ENCODE results near the gene POR. TPM values are rescaled to one million over a fixed set of nuclear protein-coding genes. Genes with fewer than 3 reads are reported as not detected.
A peak's percentile ranks its signal among the peaks of the same experiment; 100 is the strongest.

Gene POR
- total RNA-seq, 1 donor: 90.7 TPM

DNA sequence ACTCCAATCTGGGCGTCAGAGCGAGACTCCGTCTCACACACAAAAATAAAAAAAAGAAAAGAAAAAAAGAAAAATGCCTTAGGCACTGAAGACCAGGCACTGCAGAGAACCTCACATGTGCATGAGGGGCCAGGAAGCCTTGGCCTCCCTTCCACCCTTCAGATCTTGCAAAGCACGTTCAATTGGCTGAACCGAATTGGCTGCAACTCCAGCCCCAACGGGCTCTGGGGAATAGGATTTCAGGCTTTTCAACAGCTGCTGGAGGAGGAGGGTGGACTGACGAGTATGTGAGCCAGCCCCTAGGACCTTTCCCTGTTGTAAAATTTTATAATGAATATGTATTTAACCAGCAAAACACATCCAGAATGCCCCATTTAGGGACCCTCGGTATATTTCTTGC is 62.8 kb downstream of the POR start:
- TF ChIP-seq, protein P1, sequence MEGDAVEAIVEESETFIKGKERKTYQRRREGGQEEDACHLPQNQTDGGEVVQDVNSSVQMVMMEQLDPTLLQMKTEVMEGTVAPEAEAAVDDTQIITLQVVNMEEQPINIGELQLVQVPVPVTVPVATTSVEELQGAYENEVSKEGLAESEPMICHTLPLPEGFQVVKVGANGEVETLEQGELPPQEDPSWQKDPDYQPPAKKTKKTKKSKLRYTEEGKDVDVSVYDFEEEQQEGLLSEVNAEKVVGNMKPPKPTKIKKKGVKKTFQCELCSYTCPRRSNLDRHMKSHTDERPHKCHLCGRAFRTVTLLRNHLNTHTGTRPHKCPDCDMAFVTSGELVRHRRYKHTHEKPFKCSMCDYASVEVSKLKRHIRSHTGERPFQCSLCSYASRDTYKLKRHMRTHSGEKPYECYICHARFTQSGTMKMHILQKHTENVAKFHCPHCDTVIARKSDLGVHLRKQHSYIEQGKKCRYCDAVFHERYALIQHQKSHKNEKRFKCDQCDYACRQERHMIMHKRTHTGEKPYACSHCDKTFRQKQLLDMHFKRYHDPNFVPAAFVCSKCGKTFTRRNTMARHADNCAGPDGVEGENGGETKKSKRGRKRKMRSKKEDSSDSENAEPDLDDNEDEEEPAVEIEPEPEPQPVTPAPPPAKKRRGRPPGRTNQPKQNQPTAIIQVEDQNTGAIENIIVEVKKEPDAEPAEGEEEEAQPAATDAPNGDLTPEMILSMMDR (IDR thresholded peaks at IDR 0.05; ENCODE audit: insufficient read depth, low read depth, low read length): no peak
- peak; percentile 51 for DNase-seq (ENCODE audit: low read depth)

DNA sequence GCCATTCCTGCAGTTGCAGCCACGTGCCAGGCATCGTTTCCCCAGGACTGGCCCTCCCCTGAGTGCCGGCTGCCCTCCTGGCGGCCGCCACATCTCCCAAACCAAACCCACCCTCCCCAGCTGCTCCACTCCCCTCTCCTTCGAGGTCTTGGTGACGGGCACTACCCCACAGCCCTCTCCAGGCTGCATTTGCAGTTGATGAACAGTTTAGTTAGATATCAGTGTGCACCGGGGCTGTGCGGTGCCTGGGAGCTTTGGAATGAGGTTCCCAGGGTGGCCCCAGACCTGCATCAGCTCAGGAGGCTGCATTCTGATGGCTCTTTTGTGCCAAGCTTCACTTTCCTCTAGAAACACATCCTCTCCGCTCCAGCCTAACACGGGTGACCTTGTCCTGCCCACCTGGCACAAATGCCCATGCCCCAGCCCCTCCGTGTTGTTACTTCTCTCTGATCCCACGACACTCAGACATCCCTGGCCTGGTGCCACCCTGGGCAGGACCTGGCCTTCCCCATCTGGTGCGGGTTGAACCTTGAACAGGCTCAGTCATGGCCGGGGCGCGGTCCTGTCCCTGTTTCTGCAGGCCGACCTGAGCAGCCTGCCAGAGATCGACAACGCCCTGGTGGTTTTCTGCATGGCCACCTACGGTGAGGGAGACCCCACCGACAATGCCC is 64.9 kb downstream of the POR start:
- H3K4me3 ChIP-seq (ENCODE audit: low read depth, low read length): no peak overlapping the region
- DNase-seq (ENCODE audit: low read depth): no peak
- TF ChIP-seq, protein P1 (IDR thresholded peaks at IDR 0.05; ENCODE audit: insufficient read depth, low read depth, low read length): no peak

More for the DNA sequence above, 62.8 kb downstream of the POR start:
- no peak overlapping the region for H3K4me3 ChIP-seq (ENCODE audit: low read depth, low read length)

DNA sequence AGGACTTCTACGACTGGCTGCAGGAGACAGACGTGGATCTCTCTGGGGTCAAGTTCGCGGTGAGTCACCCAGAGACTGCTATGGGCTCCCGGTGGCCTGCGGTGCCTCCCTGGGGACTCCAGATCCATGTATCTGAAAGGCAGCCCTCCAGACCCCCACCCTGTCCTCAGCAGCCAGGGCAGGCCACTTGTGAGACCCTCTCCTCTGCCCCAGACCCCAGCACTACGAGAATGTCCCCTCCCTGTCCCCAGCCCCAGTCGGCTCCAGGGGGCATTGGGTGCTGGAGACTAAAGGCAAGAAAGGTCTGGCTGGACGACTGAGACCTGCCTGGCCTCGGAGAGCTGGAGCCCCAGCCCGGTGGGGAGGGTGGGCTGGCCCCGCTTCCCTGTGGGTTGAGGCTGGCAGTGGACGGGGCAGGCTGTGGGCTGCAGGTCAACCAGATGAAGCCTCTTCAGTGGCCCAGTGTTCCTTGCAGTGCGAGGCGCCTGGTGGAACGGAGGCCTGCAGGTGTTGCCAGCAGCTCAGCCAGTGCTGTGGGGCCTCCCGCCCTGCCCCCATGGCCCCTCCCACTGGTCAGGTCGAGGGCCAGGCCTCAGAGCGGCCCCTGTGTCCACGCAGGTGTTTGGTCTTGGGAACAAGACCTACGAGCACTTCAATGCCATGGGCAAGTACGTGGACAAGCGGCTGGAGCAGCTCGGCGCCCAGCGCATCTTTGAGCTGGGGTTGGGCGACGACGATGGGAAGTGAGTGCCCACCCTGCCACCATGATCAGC is 65.7 kb downstream of the POR start:
- TF ChIP-seq, protein P1 (IDR thresholded peaks at IDR 0.05; ENCODE audit: insufficient read depth, low read depth, low read length): no peak
- H3K4me3 ChIP-seq (ENCODE audit: low read depth, low read length): no peak overlapping the region
- no peak for DNase-seq (ENCODE audit: low read depth)

DNA sequence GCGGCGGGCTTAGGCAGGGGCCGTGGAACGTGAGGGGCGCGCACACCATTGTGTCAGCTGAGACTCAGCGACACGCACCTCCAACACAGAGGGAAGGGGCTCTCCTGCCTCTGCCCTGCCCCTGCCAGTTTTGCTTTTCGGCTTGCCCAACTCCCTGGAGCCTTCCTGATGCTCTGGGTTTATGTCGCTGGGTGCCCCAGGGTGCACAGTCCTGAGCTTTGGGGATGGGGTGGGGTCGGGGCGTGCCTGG is 66.2 kb downstream of the POR start:
- no peak for DNase-seq (ENCODE audit: low read depth)
- H3K4me3 ChIP-seq (ENCODE audit: low read depth, low read length): no peak overlapping the region
- TF ChIP-seq, protein P1 (IDR thresholded peaks at IDR 0.05; ENCODE audit: insufficient read depth, low read depth, low read length): no peak

DNA sequence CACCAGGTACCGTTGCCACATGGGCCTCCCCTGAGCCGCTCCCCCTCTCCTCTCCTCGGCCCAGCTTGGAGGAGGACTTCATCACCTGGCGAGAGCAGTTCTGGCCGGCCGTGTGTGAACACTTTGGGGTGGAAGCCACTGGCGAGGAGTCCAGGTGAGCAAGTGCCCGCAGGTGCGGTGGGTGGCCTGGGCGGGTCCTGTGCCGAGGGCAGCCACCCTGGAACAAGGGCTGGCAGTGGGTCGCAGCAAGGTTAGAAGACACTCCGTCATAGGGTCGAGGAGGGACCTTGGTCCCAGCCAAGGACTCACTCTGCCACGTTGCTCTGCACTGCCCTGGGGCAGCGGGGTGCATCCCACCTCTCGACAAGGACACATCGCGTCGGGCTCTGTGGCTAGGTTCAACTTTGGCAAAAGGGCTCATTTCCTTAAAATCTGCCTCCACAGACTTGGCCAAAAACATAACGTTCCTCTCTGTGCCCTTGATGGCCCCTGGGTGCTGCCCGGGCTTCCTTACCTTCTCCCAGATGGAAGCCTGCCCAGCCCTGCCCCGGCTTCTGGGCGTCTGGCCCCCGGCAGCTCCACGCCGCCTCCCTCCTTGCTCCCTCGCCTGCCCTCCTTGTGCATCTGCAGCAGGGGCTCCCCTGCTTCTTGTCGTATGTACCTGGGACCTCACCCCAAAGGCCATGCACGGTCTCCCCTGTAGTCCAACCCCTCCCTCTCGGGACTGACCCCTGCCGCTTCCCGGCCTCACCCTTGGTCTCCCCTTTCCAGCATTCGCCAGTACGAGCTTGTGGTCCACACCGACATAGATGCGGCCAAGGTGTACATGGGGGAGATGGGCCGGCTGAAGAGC is 66.7 kb downstream of the POR start:
- TF ChIP-seq, protein P1 (IDR thresholded peaks at IDR 0.05; ENCODE audit: insufficient read depth, low read depth, low read length): no peak
- H3K4me3 ChIP-seq (ENCODE audit: low read depth, low read length): no peak overlapping the region
- DNase-seq (ENCODE audit: low read depth): no peak

DNA sequence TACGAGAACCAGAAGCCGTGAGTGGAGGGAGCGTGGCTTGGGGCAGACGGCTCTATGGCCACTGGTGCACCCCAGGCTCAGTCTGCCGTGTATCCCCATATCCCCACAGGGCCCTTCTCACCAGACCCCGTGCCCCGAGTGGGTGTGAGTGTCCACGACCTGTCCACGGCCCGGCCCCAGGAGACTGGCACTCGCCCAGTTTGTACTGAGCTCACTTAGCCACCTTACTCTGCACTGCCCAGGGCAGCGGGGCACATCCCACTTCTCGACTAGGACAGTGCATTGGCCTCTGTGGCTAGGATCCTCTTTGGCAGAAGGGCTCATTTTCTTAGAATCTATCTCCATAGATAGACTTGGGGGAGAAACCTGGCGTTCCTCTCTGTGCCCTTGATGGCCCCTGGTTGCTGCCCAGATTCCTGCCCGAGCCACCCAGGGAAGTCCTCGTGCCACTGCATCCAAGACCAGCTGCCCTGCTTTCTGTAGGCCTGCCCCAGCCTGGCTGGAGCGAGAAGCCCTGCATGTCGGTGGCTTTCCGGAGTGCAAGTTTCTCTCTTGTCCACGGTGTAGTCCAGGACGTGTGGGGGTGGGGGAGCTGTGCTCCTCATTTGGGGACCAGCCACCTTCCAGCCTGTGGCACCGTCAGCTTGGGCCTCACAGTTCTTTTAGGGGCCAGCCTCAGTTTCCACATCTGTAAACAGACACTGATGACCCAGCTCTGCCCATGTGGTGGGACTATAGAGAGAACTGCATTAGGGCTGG is 67.5 kb downstream of the POR start:
- TF ChIP-seq, protein P1 (IDR thresholded peaks at IDR 0.05; ENCODE audit: insufficient read depth, low read depth, low read length): no peak
- no peak for DNase-seq (ENCODE audit: low read depth)
- H3K4me3 ChIP-seq (ENCODE audit: low read depth, low read length): no peak overlapping the region
